Stimulated activated CD4-positive, alpha-beta T cell treated with anti-CD3 and anti-CD28 coated beads, Interleukin-1b, Interleukin-23, amount 100 ng/mL, for 48 hours (primary cell): ENCODE measurements around the gene GRM4.
A peak's percentile ranks its signal among the peaks of the same experiment; 100 is the strongest.

ENCODE experiments used
- DNase-seq: peaks from one replicate; pipeline ENCODE4 v3.0.0-alpha.2; 2020

The GRM4 gene

GRCh38 chr6:34157236-34157830 is 11.4 kb upstream of the GRM4 start:
- no peak for DNase-seq

DNA sequence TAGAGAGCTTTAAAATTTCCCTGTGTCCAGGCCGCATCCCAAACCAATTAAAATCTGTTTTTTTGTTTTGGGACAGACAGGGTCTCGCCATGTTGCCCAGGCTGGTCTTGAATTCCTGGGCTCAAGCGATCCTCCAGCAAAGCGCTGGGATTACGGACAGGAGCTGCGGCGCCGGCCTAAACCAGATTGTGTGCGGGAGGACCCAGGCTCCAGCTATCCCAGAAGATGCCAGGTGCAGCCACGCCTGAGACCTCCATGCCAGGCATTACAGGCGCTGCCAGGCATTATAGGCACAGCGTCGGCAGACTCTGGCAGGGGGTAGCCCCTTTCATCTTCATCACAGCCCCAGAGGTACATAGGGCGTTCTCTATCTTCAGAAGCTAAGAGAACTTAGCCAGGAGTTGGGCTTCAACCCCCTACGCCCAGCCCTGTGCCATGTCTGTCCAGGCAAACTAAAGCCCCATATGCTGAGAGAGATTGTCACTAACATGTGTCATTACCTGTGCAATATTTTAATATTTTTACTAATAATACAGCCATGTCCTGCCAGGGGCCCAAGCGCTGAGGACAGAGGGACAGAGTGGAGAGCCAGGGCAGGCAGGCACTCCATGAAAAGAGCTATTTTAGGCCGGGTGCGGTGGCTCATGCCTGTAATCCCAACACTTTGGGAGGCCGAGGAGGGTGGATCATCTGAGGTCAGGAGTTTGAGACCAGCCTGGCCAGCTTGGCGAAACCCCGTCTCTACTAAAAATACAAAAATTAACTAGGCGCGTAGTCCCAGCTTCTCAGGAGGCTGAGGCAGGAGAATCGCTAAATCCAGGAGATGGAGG is 9.8 kb upstream of the GRM4 start:
- no peak for DNase-seq

DNA sequence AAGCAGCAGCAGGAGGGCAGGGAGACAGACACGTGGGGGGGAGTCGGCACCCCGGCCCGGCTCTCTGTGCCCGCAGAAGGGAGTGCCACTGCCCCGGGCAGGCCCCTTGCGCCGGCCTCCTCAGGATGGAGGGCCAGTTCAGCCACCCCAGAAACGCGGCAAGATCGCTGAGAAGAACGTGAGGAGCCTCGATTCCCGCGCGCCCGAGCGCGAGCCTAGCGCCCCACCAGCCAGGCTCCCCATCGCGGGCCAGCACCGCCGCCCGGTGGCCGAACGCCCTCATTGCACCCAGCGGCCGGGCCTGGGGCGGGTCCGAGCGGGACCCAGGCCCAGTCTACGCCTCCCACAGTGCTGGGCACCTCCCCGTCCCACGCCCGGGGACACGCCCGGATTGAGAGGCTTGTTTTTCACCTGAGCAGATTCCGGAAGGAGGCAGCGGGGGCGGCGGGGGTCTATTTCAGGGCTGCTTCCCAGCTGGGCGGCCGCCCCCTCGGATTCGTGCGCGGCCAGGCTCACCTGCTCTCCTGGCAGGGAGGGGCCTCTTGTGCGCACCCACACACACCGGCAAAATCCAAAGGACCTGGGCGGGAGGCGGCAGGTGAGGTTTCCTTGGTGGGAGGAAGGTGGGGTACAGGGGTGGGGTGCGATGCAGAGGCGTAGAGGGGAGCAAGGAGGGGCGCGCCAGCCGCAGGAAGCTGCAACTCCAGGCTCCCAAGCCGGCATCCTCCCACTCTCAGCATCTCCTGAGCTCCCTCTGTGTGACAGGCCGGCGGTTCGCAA is 9.0 kb upstream of the GRM4 start:
- DNase-seq = peak; percentile 67

- no peak for DNase-seq
Measured at GRCh38 chr6:34152806-34153520, 7.1 kb upstream of the GRM4 start.

DNA sequence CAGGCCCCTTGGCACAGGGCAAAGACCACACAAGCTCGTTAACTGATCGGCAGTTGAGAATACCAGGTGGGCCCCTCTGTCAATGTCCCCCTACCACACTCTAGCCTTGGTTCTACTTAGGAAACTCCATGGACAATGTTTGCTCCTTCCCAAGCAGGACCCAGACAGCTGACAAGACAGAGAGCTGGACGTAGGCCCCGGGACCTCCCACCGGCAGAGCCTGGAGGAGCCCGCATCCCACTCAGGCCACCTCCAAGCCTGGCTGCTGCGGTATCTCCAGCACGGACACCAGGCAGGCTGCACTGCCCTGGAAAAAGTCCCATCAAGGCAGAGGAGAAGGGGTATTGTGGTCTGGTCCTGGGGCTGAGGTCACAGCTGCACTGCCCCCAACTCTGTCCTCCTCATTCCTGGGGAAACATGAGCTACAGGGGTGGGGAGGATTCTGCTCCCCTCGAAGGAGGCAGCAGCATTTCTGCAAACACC is 6.2 kb upstream of the GRM4 start:
- DNase-seq = no peak

GRCh38 chr6:34151321-34152041 is 5.6 kb upstream of the GRM4 start:
- no peak for DNase-seq

DNA sequence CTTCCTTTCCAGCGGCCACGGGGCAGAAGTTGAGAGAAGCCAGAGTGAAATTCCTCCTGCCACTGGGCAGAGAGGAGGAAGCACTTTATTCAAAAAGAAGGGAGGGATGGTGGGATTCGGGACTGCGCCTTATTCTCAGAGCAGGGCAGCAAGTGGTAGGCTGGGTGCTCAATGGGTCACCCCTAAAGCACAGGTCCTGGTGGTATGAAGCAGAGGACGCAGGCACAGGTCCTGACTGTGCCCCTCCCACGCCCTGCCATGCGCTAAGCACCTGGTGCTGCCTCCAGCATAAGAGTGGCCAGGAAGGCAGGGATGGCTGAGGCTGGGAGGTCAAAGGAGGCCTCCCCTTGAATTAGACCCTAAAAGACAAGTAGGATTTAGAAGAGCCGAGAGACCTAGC is 4.9 kb upstream of the GRM4 start:
- DNase-seq = no peak

DNA sequence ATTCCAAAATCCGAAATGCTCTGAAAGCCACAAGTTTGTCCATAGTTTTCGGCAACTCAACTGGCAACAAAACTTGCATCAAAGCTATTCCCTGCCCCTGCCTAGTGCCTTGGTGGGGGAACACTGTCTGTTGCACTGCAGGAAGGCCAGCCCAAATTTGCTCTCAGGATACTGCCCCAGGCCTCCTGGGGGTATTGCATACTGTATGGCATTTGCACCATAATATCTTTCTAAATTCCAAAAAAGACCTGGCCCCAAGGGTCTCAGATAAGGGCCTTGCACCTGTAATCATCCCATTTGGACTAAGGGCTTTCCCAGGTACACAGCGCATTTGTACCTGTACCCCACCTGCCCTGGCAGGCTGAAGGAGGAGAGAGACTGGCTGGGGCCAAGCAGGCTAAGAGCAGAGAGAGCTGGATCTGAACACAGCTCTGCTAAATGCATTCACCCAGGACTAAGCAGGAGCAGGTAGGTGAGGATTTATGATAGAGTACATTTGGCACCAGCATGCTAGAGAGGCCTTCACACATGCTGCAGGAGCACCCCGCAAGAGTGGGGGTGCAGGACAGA is 4.0 kb upstream of the GRM4 start:
- no peak for DNase-seq

DNA sequence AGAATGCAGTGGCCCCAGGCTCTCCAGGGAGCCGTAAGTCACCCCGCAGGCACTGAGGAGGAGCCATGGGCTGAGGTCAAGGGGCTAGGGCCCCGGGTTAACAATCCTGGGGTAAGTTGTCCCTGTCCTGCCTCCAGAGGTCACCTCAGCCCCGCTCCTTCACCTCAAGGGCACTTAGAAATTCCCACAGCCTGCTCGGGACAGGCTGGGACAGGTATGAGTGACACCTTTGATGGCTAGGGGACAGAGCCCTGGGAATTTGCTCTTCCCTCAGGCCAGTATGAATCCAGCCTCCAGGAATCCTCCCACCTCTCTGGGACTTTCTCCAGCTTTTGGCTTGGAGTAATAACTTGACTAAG is 3.5 kb upstream of the GRM4 start:
- no peak for DNase-seq

- no peak for DNase-seq
Measured at GRCh38 chr6:34148631-34149451, 3.0 kb upstream of the GRM4 start.

- DNase-seq = no peak
Measured at GRCh38 chr6:34147906-34148630, 2.2 kb upstream of the GRM4 start.

DNA sequence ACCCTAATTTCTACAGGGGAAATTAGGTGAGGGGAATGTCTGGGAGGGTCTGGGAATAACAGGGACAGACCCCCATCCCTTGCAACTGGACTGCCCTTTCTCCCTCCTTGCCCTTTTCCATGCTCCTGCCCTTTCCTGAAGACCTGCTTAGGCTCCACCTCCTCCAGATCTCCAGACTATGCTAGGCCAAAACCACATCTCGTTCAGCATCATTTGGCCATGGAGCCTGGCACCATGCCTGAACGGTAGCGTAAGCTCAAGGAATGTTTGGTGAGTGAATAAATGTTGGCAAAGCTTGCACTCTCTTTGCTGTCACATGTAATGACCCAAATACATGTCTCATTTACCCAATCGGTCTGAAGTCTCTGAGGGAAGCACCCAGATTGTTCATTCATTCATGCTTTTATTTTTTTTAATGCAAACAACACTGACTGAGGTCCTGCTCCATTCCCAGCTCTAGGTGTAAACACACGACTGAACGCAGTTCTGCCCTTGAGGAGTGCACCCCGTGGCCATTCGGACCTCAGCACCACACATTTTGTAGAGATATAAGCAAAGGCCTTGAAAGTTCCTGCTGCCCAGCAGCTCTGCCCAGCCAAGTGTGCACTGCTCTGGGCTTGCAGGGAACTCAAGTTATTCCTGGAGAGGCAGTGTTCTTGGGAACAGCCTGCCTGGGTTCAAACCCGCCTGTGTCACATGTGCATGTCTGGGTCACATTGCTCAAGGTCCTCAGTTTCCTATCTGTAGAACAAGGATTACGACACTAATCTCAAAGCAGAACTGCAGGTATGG is 1.1 kb upstream of the GRM4 start:
- DNase-seq = no peak

DNA sequence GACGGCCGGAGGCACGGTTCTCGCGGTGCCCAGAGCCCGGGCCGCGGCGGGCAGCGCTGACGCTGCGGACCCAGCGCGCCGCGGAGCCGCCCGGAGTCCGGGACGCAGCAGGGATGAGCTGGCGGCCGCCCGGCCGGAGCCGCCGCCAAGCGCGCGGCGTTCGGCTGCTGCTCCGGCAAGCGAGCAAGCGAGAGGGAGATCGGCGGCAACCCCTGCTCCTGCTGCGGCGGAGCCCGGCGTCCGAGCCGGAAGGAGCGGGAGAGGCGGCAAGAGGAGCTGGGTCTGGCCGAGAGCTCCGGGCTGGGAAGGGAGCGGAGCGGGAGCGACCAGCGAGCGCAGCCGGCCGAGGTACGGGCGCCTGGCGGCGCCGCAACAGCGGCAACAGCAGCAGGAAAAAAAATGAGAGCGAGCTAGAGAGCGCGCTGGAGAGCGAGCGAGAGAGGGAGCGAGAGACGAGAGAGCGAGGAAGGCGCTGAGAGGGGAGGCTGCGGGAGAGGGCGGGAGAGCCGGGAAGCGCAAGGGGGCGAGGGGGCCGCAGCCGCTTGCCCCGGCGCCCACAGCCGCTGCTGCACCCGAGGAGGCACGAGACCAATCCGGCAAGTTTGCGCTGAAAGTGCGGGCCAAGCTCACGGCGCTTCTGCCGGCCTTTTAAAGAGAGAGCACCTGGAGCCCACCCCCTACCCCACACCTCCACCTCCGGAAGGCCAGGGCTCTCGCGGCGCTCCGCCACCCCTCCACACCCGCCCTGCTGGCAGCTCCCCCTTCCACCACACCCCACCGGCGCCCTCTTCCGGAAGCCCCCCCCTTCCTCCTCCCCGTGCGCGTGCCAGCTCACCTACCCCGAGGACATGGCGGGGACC is 496 bp downstream of the GRM4 start:
- DNase-seq = no peak

DNA sequence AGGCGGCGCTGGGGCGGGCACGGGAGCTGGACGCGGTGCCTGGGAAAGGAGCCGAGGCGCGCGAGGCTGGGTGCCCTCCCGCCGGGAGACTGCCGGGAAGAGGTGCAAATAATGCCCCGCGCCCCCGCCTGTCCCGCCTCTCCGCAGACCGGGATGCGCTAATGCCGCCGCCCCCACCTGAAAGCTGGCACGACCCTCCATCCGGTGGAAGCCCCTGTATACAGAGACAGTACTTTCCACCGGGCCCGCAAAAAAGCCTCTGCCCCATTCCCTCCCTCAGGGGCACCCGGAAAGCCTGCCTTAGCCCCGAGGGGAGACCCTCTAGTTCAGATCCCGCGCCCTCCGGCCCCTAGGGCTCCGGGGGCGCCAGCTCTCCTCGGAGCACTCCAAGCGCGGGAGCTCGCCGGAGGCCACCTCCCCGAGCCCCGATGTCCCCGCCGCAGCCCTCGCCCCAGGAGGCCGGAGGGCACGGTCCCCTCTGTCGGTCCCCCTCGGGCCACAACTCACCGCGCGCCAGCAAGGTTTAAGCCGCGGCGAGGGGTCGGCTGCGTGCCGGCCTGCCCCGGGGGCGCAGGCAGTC is 1.2 kb downstream of the GRM4 start:
- no peak for DNase-seq

GRCh38 chr6:34143884-34144580 is 1.9 kb downstream of the GRM4 start:
- peak; percentile 29 for DNase-seq

GRCh38 chr6:34143196-34143883 is 2.5 kb downstream of the GRM4 start:
- DNase-seq = no peak
